H1 (cell line): ENCODE results near the gene ADAMTS6. TPM values are rescaled to one million over a fixed set of nuclear protein-coding genes. Genes with fewer than 3 reads are reported as not detected.

ENCODE experiments used
- NANOG ChIP-seq: IDR thresholded peaks from 2 replicates; pipeline ENCODE4 v1.6.1; 2011; ENCODE audit warnings: low read length, low read depth, mild to moderate bottlenecking, inconsistent platforms; ENCODE audit not compliant: insufficient read depth, poor library complexity, severe bottlenecking
- polyA plus RNA-seq, 7 experiments: library from polyadenylated mRNA; depleted of rRNA in 3 of 7; stranded (reverse) in 5 of 7; unstranded in 2 of 7; fragments of >200 nt in 5 of 7; fragments of 200-250 nt in 2 of 7; gene quantifications; 1 replicate in 5 of 7; 2 replicates in 1 of 7; 4 replicates in 1 of 7; pipeline versions ENCODE4 v1.2.1 to v1.2.3, GENCODE V29; 2011 to 2013; ENCODE audit warnings: missing spikeins in 2 of 7, mixed read lengths in 2 of 7
- total RNA-seq: library from RNA; stranded (reverse); fragmentation: NEBNext Ultra II Directional; extraction: Animal tissue kit (Norgen Biotek cat#: 25700); gene quantifications from 2 replicates; pipeline ENCODE4 v1.2.1, GENCODE V29; 2021
- TF ChIP-seq, protein P1 (sequence below): fragments of 300-600 bp; sonication (generic); IDR thresholded peaks from 2 replicates; pipeline ENCODE4 v1.7.1; 2012; ENCODE audit warnings: low read length, moderate library complexity, mild to moderate bottlenecking, inconsistent platforms; ENCODE audit not compliant: insufficient replicate concordance

Gene ADAMTS6
- total and polyA plus RNA-seq, 2 of the 8 experiments (the other 6 are each of a cell fraction or from before 2014, with no cell fraction given), result 0.74 to 2.4 TPM

GRCh38 chr5:65268525-65268924, 213.2 kb downstream of the ADAMTS6 start (continued):
- no peak for TF ChIP-seq NANOG
- TF ChIP-seq, protein P1, sequence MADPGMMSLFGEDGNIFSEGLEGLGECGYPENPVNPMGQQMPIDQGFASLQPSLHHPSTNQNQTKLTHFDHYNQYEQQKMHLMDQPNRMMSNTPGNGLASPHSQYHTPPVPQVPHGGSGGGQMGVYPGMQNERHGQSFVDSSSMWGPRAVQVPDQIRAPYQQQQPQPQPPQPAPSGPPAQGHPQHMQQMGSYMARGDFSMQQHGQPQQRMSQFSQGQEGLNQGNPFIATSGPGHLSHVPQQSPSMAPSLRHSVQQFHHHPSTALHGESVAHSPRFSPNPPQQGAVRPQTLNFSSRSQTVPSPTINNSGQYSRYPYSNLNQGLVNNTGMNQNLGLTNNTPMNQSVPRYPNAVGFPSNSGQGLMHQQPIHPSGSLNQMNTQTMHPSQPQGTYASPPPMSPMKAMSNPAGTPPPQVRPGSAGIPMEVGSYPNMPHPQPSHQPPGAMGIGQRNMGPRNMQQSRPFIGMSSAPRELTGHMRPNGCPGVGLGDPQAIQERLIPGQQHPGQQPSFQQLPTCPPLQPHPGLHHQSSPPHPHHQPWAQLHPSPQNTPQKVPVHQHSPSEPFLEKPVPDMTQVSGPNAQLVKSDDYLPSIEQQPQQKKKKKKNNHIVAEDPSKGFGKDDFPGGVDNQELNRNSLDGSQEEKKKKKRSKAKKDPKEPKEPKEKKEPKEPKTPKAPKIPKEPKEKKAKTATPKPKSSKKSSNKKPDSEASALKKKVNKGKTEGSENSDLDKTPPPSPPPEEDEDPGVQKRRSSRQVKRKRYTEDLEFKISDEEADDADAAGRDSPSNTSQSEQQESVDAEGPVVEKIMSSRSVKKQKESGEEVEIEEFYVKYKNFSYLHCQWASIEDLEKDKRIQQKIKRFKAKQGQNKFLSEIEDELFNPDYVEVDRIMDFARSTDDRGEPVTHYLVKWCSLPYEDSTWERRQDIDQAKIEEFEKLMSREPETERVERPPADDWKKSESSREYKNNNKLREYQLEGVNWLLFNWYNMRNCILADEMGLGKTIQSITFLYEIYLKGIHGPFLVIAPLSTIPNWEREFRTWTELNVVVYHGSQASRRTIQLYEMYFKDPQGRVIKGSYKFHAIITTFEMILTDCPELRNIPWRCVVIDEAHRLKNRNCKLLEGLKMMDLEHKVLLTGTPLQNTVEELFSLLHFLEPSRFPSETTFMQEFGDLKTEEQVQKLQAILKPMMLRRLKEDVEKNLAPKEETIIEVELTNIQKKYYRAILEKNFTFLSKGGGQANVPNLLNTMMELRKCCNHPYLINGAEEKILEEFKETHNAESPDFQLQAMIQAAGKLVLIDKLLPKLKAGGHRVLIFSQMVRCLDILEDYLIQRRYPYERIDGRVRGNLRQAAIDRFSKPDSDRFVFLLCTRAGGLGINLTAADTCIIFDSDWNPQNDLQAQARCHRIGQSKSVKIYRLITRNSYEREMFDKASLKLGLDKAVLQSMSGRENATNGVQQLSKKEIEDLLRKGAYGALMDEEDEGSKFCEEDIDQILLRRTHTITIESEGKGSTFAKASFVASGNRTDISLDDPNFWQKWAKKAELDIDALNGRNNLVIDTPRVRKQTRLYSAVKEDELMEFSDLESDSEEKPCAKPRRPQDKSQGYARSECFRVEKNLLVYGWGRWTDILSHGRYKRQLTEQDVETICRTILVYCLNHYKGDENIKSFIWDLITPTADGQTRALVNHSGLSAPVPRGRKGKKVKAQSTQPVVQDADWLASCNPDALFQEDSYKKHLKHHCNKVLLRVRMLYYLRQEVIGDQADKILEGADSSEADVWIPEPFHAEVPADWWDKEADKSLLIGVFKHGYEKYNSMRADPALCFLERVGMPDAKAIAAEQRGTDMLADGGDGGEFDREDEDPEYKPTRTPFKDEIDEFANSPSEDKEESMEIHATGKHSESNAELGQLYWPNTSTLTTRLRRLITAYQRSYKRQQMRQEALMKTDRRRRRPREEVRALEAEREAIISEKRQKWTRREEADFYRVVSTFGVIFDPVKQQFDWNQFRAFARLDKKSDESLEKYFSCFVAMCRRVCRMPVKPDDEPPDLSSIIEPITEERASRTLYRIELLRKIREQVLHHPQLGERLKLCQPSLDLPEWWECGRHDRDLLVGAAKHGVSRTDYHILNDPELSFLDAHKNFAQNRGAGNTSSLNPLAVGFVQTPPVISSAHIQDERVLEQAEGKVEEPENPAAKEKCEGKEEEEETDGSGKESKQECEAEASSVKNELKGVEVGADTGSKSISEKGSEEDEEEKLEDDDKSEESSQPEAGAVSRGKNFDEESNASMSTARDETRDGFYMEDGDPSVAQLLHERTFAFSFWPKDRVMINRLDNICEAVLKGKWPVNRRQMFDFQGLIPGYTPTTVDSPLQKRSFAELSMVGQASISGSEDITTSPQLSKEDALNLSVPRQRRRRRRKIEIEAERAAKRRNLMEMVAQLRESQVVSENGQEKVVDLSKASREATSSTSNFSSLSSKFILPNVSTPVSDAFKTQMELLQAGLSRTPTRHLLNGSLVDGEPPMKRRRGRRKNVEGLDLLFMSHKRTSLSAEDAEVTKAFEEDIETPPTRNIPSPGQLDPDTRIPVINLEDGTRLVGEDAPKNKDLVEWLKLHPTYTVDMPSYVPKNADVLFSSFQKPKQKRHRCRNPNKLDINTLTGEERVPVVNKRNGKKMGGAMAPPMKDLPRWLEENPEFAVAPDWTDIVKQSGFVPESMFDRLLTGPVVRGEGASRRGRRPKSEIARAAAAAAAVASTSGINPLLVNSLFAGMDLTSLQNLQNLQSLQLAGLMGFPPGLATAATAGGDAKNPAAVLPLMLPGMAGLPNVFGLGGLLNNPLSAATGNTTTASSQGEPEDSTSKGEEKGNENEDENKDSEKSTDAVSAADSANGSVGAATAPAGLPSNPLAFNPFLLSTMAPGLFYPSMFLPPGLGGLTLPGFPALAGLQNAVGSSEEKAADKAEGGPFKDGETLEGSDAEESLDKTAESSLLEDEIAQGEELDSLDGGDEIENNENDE, result no peak
